NOMO-1 (cell line): ENCODE results near the gene CLSTN2.

Source experiments
- DNase-seq, 2 experiments: peaks; one replicate each; lab custom pipeline; 2025; ENCODE audit not compliant: unreplicated experiment in 2 of 2; lab: John Stamatoyannopoulos, UW

CLSTN2 gene

DNA sequence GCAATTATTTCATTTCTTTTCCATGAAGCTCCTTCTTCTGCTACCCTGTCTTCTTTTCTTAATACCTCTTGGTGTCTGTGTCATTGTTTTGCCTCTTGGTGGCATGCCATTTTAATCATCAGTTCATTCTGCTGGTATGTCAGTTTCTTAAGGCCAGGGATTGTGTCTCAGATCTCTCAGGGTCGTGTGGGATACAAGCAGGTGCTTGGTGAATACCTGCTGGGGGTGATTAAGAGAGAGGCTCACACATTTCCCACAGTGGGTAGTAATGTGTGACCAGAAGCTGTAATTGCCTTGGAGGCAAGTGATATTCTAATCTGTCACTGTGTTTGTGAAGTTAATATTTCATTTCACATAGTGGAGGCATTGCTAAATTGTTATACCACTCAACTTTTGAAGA lies 381.5 kb downstream of the CLSTN2 start:
- no peak for DNase-seq

DNA sequence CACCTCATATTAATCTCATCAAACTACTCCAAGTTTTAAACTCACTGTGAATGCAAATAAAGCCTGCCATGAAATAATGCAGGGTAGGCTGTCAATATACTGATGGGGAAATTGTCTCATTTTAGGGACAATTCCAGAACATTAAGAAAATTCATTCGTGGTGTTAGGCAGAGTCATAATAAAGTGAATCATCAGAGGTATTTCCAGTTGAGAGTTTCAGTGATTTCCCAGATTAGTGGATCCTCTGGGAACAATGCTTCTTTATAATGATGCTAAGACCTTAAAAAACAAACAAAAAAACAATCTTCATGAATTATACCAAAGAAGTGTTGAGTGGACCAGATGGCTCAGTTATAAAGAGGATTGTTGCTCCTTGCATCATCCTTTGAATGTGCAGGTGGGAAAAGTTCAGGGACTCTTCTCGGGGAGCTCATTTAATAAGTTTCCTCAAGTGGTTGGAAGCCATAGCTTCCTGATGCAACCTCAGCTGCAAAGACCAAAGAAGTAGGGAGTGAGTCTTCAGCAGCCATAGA lies 381.9 kb downstream of the CLSTN2 start:
- no peak for DNase-seq

DNA sequence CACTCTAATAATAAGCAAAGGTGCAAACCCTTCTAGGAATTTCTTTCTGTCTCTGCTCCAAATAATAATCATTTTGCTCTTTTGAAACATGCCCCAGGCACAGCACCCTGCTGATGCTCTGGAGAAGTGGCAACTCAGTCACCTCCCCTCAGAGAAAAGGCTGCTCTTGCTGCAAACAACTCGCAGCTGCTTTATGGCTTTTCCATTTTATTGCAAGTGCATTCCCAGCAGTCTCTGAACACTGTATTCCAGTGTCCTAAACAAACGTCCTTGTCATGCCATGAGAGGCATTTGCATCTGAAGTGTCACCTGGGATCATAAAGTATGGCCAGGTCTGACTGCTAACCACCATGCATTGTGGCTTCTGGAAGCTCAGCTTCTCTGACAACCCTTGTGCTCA lies 384.8 kb downstream of the CLSTN2 start:
- no peak for DNase-seq

DNA sequence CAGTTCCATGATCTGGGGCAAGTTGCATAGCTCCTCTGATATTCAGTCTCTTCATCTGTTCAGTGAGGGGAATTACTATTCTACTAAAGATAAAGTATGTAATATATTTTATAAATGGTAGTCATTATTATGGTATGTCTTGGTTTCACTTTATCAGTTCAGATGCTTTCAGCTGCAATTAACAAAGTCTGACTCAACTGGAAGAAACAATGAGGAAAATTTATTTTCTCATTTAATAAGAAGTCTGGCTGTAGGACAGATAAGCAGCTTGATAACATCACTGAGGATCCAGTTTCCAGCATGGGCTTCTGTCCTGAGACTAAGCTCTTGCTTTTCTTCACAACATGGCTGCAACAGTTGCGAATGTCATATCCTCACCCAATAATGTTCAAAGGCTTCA lies 388.6 kb downstream of the CLSTN2 start:
- no peak for DNase-seq

DNA sequence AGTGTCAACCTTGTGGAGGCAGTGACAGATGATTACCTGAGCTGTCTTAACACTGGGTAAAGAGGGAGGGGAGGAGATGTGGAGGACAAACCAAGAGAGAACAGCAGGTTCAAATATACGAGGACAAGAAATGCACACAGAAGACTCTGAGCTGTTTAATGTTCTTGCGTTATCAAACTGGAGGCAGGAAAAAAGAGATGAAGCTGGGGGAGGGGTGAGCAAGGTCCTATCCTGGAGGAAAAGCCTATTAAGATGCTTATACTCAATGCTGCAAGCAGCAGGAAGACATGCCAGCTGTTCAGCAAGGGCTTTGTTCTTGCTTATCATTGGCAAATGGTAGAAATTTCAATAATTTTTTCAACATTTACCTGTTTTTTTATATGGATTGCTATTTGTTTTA lies 397.1 kb downstream of the CLSTN2 start:
- no peak for DNase-seq

DNA sequence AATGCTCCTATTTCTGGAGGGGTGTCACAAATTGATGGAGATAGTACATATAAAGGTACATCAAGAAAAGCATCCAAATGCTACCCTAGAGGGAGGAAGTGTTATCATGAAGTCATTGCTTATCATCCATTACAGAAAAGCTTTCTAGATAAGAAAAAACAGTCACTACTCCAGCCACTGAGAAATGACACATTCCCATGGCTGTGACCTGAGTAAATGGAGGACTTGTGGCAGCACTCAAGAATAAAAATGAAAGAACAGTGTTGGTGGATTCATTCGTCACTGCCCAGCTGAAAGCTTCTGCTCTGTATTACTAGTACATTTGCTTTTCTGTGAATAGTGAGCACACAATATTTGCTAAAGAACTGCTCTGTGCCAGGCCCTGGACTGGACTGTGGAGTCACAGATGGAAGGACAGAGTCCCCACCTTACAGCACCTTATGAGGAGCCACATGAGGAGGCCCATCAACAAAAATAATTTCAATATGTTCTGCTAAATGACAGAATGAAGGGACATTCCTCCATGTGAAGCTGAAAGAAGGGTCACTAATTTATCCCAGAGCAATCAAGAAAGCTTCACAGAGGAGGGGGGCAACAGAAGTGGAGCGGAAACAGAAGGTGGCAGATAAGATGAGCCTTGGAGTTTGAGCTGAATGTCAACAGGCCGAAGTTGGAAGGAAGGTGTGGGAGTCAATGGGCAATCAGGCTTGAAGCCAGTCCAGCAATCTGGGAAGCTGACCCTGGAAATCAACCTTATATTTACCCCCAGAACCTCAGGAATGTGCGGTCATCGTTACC lies 399.3 kb downstream of the CLSTN2 start:
- DNase-seq, result no peak

DNA sequence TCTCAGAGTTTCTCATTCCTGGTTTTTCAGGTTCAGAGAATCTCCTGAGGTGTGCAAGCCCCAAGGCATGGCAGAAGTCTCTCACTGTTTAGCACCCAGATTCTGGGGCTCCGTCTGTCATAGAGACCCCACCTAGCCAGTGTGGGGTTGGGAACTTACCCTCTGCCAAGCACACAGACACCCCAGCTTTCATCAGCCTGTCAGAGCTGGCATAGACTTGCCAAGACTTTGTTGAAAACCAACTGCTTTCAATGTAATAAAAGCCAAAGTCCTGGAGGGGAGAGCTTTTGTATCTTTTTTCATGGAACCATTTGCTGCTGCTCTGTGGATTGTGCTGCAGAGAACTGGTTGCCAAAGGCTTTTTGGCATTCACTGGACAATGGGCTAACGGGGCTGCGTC lies 401.5 kb downstream of the CLSTN2 start:
- no peak for DNase-seq

DNA sequence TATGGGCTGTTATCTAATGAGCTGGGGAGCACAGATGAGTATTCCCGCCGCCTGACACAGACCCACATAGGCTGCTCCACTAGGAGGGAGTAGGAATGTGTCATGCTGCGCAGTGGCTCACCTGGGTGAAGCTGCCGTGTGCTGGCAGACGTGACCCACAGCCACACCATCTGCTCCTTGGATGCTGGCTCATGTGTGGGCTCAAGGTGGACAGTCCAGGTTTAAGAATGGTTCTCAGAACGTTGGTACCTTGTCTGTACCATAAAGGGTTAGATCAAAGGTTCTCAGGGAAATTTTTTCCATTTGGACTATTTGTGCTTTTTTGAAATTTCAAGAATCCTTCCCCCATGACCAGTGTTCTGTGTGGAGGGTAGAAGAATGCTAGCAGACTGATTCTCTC lies 403.9 kb downstream of the CLSTN2 start:
- DNase-seq, result no peak

DNA sequence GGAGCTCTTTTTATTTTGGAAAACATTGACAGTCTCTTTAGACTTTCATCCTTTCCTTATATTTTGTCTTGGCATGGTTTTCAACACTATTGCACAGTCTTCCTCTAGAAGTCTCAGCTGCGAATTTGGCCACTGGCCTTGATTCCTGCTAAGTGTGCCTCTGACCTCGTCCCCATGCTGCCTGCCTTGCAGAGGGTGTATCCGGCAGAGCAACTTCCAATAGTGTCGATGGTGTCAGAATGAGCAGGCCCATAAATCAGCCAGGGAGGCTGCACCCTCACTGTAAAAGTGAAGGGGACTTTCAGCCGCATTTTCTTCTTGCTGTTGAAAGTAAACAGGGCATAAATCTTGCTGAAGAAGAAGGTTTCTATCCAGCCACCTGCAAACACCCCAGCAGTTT lies 406.2 kb downstream of the CLSTN2 start:
- DNase-seq, result no peak

DNA sequence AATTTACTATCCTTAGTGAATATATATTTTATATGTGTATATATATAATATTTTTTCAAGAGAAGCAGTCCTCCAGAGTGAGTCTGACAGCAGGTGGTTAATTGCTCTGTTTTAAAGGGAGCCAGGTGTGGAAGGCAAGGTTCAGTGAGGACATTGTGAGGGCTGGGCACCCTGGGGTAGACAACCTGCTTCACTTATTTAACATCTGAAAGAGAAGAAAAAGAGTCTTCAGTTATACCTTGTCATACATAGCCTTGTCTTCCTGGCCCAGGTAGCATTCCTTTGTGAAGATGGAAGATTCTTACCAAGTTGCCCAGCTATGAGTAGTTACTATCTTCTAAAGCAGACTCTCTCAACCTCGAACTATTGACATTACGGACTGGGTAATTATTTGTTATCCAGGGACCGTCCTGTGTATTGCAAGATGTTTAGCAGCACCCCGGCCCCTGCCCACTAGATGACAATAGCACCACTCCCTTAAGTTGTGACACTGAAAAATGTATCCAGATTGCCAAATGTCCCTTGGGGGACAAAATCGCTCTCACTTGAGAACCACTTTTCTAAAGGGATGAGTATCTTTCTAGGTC lies 406.9 kb downstream of the CLSTN2 start:
- DNase-seq, result no peak

DNA sequence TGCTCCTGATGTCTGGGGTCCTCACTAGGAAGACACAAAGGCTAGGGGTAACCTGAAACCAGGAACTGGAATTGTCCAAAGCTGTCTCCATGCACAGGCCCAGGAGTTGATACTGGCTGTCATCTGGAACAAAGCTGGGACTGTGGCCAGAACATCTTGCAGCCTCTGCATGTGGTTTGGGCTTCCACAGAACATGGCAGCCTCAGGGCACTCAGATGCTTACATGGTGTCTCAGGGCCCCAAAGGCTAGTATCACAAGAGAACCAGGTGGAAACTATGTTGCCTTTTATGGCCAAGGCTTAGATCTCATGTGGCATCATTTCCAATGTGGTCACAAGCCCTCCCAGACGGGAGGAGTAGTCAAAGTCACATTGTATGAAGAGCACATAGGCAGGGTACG lies 407.7 kb downstream of the CLSTN2 start:
- no peak for DNase-seq

DNA sequence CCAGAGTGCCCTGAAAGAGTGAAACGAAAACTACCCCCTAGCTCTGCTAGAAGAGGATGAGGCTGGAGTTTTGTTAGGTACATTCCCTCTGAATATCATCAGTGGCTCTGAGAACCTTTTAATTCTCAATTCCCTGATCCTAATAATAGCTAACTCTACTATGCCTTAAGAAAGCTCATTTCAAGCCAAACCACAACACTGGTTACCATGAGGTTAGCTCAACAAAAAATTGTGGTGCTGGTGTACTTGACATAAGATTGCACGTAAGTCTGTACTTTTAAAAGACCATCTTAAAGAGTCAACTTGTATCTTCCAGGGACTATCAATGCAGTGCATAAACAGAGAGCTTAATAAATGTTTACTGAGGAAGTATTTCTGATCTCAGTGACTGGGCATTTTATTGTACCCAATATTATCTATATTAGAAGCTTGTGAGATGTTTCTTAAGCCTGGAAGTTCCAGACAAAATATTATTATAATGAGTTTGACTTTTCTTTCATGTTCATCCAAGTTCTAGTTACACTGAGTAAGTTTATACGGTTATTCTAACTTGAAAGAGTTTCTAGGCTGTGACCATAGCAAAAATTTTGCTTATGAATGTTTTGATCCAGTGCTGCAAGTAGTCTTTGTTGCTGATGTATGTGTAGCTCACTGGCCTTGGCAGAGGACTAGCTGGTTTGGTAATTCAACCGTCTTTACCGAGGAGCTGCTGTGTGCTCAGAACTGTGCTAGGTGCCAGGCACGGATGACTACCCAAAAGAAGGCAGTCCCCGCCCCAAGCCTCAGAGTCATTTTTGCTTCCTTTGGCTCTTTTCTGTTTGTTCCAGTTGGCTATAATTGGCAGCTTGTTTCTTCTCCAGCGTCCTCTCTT lies 408.5 kb downstream of the CLSTN2 start:
- DNase-seq, result no peak

DNA sequence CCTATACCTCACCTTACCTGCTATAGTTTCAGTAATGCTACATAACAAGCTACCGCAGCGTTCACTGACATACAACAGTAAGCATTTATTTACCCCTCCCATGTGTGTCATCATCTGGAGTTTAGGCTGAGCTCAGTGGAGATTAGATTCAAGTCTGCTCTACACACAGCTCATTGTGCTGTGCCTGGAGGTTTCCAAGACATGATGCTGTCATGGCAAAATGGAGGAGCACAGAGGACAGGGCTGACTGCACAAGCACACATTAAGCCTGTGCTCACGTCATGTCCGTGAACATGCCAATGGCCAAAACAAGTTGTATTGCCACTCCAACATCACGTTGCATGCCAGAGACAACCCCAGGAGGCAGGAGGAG lies 409.1 kb downstream of the CLSTN2 start:
- no peak for DNase-seq

DNA sequence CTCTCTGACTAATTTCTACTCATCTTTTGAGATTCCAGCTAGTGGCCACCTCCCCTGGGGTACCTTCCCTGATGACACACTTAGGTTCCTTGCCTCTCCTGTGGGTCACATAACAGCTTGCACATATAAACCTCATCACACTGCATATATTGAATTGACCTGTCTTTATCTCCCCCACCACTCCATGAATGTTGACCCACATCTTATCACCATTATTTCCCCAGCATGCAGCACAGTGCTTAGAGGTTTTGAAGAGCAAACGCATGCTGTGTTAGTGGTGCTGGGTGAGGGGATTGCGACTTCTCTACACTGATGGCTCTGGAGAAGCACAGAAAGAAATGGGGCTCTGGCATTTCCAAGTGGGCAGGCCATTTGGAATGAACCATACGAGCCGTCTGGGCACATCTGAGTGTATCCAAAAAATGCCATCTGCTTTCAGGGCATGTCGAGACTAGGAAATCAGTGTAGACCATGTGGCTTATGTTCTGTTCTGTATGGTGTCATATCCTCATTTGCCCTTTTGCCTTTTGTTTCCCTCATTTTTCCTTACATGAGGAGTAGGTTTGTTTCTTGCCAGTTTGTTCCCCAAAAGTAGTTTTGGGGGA lies 409.7 kb downstream of the CLSTN2 start:
- DNase-seq, result no peak

DNA sequence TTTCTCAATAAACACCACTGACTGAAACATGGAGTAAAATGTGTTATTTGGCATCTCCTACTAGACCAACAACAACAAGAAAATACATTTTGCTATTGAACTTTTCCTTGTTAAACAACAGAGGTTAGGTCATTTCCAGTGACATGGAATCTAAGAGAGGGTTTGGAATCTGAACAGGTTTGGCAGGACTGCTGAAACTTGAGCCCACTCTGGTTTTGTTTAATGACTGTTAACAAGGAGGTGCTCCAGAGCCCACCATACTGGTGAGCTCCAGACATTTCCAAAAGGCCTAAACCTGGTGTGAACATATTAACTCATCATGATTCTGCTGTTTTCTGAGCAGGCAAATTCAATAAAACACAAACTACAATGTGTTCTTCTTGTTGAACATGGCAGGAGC lies 412.2 kb downstream of the CLSTN2 start:
- no peak for DNase-seq

DNA sequence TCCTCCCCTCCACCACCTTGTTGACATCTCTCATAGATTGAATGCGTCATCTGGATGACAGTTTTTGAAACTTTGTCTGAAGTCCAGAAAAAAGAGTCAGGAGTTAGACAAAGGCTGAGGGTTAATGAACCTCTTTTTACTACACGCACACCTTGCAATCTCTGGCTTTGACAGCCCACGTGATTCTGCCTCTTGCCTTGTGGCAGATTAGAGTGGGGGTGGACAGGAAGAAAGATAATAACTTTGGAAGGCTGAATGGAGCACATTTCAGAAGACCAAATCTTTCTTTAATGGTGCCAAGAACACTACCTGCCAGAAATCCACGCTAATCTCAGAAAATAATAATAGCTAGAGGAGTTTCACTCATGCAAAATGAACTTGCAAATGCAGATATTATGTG lies 415.0 kb downstream of the CLSTN2 start:
- DNase-seq, result no peak

DNA sequence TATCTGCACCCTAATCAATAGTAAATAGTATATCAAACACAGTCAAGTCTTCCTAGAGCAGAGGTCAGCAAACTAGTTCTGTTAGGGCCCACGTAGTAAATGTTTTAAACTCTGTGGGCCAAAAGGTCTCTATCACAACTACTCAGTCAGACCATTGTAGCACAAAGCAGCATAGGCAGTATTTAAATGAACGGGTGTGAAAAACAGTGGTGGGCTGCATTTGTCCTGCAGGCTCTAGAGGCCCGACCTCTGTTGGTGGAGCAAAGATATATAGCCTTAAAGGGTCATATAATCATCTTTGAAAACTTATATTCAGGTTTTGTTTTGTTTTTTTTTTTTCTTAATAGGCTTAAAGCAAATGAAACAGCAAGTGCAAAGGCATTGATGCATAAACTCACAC lies 416.5 kb downstream of the CLSTN2 start:
- no peak for DNase-seq

DNA sequence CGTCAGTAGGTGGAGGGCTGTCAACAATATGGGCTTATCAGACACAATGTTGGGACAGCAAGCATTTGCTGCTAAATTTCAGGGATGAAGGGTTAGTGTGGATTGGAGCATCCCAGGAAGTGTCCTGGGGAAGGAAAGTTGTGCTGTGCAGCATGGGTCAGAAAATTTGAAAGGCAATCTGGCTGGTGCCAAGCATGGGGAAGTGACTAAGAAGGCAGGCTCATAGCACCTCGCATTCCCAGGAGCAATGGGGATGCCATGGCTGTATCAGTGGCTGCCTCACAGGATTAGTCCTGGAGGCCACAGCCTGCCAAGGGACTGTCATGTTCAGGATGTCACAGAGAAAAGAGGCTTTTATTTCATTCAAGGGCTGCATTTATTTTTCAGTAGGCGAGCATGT lies 420.5 kb downstream of the CLSTN2 start:
- no peak for DNase-seq

DNA sequence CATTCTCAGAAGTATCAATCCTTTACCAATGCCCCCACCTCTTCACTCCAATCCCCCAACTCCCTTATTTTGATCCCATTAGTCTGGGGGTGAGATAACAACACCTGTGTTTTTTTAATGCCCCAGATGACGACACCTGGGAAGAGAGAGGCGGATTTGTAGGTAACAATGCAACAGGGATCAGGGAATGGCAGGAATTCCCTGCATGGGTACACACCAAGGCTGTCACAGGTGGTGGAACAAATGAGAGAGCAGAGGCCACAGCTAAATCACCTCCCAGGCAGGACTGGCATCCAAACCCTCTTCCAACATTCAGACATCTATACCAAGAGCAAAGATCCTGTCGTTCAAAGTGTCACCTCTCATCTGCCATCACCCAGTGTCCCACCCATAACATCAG lies 423.7 kb downstream of the CLSTN2 start:
- DNase-seq, result no peak

DNA sequence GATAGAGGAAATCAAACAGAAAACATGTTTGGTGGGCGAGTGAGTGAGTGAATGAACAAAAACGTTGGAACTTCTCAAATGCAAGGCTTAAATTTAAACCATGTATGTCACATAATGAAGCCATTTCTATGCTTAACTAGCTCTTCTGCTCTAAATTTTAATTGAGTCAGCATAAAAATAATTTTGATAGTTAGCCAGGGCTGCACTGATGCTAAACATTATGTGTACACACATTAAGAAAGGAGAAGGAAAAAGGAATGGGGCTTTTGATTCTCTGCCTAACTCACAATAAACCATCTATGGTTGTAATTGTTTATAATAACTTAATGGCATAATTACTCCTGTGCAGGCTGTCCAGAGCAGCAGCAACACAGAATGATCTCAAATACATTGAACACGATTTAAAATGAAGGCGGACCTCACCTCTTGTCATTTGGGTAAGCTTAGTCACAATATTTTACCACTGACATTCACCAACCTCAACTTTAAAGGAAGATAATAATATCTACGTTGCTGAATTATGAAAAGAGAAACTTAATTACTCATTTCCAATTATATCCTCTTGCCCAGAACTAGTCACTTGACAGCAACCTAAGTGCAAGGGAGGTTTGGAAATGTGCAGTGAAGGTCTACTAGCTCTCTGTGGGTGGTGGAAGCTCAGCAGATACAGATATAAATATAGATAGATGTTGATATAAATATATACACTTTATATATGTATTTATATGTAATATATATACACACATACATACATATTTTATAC lies 424.4 kb downstream of the CLSTN2 start:
- DNase-seq, result no peak
